ENCODE results near the gene RHAG. TPM values are rescaled to one million over a fixed set of nuclear protein-coding genes. Genes with fewer than 3 reads are reported as not detected.

RHAG gene
- total RNA-seq, 1 donor from 2014 or later: 3.0 TPM

DNA sequence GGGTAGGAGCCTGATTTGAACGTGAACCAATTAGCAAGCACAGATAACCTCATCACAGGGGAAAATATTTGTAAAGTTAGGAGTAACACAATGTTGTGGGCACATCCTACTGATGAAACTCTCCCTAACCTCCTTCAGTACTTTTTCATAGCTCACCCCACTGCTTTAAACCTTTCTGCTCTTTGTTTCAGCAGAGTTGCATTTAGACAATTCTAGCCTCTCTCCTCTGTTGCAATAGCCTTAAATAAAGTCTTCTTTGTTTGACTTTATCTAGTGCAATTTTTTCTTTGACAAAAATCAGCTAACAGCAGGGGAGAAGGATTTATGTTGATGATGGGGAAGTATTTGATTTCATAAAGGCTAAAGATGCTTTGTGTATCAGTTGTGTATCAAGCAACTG, 72.1 kb downstream of the RHAG start:
- DNase-seq: no peak

DNA sequence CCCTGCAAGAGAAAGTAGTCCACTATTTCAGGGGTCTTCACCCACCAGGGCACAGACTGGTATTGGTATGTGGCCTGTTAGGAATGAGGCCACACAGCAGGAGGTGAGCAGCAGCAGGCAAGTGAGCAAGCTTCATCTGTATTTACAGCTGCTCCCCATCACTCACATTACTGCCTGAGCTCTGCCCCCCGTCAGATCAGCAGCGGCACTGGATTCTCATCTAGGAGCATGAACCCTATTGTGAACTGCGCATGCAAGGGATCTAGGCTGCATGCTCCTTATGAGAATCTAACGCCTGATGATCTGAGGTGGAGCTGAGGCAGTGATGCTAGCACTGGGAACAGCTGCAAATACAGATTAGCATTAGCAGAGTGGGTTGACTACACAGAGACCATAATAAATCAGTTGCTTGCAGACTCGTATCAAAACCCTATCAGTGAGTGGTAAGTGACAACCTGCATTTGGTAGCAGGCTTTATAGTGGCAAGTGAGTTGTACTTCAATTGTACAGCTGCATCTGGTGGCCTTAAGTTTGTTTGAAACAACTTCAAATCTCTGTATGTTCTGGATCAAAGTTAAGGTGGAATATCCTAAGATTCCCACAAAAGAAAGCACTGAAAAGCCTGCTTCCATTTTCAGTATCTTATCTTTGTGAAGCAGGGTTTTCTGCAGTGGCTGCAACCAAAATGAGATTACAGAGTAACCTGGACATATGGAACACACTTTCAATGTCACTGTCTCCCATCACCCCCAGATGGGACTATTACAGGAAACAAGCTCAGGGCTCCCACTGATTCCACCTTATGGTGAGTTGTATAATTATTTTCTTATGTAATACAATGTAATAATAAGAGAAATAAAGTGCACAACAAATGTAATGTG, 73.4 kb downstream of the RHAG start:
- no peak for DNase-seq

DNA sequence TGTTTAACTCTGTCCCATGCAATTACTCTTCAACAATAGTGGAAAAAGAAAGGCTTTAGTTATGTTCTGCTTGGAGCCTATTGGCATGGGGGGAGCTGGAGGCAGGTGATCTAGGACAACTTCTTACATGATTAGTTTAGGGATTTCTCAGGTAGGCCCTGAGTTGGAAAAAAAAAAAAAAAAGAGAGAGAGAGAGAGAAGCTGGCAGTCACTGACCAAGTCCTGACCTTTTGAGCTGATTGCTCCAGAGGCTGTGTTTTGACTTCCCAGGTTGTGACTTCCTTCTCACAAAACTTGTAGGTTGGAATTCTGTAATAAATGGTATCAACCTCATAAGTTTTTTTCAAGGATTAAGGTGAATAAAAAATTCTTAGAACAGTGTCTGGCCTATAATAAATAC, 78.4 kb downstream of the RHAG start:
- no peak for DNase-seq

DNA sequence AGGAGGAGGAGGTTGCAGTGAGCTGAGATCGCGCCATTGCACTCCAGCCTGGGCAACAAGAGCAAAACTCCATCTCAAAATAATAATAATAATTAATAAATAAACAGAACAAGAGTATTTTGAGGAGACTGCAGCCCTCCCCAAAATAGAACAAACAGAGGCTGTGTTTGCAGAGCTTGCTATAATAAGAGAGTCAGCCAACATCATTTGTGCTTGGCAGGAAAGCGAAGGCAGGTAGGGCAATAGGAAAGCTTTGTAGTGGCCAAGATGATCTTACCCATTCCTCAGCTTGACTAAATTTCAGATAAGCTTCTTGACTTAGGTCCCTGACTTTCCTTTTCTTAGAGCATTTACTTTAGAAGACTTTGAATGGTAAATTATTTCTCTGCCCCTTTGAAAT, 79.5 kb downstream of the RHAG start:
- no peak for DNase-seq

DNA sequence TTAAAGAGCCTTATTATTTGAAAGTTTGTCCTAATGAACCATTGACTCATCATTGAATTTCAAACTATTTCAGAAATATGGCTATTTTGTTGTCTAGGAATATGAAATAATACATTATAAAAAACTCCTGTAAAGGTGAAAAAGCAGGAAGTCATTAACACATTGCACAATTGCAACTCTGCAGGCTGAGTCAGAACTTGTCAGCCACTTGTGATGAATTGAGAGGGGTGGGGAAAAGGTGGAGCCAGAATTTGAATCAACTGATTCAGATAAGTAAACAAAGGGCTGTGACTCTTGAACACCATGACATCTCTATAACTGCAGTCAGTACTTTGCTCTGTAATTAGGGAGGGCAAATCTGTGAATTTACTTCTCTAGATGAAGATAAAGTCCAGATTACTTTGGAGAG, 80.2 kb downstream of the RHAG start:
- peak; percentile 3 for DNase-seq

DNA sequence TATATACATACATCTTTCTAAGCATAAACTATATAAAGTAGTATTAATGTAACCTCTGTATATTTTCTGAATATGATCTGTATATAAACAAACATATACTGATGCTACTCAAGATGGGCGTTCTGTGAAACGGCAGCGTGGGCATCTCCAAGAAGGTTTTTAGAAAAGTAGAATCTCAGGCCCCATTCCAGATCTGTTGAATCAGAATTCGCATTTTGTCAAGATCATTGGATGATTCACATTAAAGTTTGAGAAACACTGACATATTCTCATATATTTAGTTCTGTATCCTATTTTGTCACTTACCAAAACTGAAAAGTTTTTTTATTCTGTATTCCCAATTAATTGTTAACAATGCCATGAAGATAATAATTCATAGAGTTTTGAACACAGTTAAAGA, 80.7 kb downstream of the RHAG start:
- DNase-seq: no peak

Other genes with a start within 250 kb of the RHAG start
- 33.4 TPM for gene MMUT, start 173.6 kb downstream of the RHAG start, total RNA-seq
- gene CENPQ, start 173.5 kb downstream of the RHAG start, total RNA-seq: 13.5 TPM
- not detected for gene GLYATL3, start 136.9 kb downstream of the RHAG start, total RNA-seq
- 2.3 TPM for gene C6orf141, start 86.2 kb downstream of the RHAG start, total RNA-seq
- gene CRISP2, start 76.7 kb upstream of the RHAG start, total RNA-seq: not detected
- gene CRISP3, start 107.5 kb upstream of the RHAG start, total RNA-seq: 100 TPM
- not detected for gene PGK2, start 150.4 kb upstream of the RHAG start, total RNA-seq
- gene CRISP1, start 229.7 kb upstream of the RHAG start, total RNA-seq: not detected